IMR-90 (cell line): ENCODE measurements around the gene VPS37B.

Experiments
- BHLHE40 ChIP-seq: fragments of 150-350 bp; IDR thresholded peaks from 2 replicates; pipeline ENCODE4 v1.6.1; 2016; ENCODE audit warnings: mild to moderate bottlenecking, low read depth, low read length
- MAZ ChIP-seq: IDR thresholded peaks from 2 replicates; pipeline ENCODE4 v1.6.1; 2012; ENCODE audit warnings: low read depth, mild to moderate bottlenecking, low read length, improper control_type of control experiment, moderate library complexity, borderline replicate concordance
- MXI1 ChIP-seq: IDR thresholded peaks from 2 replicates; pipeline ENCODE4 v1.6.1; 2012; ENCODE audit warnings: low read depth, mild to moderate bottlenecking, low read length, moderate library complexity, borderline replicate concordance
- POLR2A ChIP-seq: IDR thresholded peaks from 2 replicates; pipeline ENCODE4 v1.6.1; 2012; ENCODE audit warnings: mild to moderate bottlenecking, low read depth, low read length
- USF2 ChIP-seq: fragments of 150-350 bp; IDR thresholded peaks from 2 replicates; pipeline ENCODE4 v1.6.1; 2017; ENCODE audit warnings: mild to moderate bottlenecking, antibody characterized with exemption, low read length, low read depth
- TF ChIP-seq, protein P1 (sequence below): conservative IDR thresholded peaks from 2 replicates; pipeline ENCODE4 v1.5.1; 2012; ENCODE audit warnings: mild to moderate bottlenecking, low read depth, low read length, improper control_type of control experiment

- TF ChIP-seq, protein P1, sequence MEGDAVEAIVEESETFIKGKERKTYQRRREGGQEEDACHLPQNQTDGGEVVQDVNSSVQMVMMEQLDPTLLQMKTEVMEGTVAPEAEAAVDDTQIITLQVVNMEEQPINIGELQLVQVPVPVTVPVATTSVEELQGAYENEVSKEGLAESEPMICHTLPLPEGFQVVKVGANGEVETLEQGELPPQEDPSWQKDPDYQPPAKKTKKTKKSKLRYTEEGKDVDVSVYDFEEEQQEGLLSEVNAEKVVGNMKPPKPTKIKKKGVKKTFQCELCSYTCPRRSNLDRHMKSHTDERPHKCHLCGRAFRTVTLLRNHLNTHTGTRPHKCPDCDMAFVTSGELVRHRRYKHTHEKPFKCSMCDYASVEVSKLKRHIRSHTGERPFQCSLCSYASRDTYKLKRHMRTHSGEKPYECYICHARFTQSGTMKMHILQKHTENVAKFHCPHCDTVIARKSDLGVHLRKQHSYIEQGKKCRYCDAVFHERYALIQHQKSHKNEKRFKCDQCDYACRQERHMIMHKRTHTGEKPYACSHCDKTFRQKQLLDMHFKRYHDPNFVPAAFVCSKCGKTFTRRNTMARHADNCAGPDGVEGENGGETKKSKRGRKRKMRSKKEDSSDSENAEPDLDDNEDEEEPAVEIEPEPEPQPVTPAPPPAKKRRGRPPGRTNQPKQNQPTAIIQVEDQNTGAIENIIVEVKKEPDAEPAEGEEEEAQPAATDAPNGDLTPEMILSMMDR, result no peak
- no peak for TF ChIP-seq POLR2A
- TF ChIP-seq MAZ, result no peak
- TF ChIP-seq USF2, result no peak
- no peak for TF ChIP-seq BHLHE40
- no peak for TF ChIP-seq MXI1
These were observed 50.7 kb downstream of the VPS37B start for GRCh38 chr12:122845041-122845864.
